ENCODE data around the gene BCAS1.

Gene BCAS1

GRCh38 chr20:53954723-53955658, 115.4 kb downstream of the BCAS1 start:
- Mint-ChIP-seq H3K4me3 (no peak overlapping the region), H3K36me3 (no peaks in the 10 kb centered on the region), H3K27ac (no peak overlapping the region), H3K9me3 (peaks cover 3% of the 10 kb centered on the region), H3K4me1 (peaks cover 7% of the 10 kb centered on the region)
- no peak for ATAC-seq
- peak in 1 of 2 donors; percentile 34 for DNase-seq (ENCODE audit: low spot score in 2 of 2)

- DNase-seq (ENCODE audit: low spot score in 2 of 2) (peak in 1 of 2 donors; percentile 12), ATAC-seq (no peak)
- Mint-ChIP-seq H3K4me1 (peaks cover 31% of the 10 kb centered on the region), H3K4me3 (no peak overlapping the region), H3K27ac (no peak overlapping the region), H3K36me3 (no peaks in the 10 kb centered on the region), H3K9me3 (peaks cover 3% of the 10 kb centered on the region)
Measured at GRCh38 chr20:53952528-53953096, 117.8 kb downstream of the BCAS1 start.

GRCh38 chr20:53950578-53950977, 119.8 kb downstream of the BCAS1 start:
- ATAC-seq (no peak), DNase-seq (ENCODE audit: low spot score in 2 of 2) (no peak)
- H3K9me3 Mint-ChIP-seq, result peaks cover 3% of the 10 kb centered on the region
- peak overlapping the region; percentile 67 for H3K4me3 Mint-ChIP-seq
- peak overlapping the region; percentile 57 for H3K27ac Mint-ChIP-seq
- no peaks in the 10 kb centered on the region for H3K36me3 Mint-ChIP-seq
- peaks cover 31% of the 10 kb centered on the region for H3K4me1 Mint-ChIP-seq

GRCh38 chr20:53950031-53950430, 120.4 kb downstream of the BCAS1 start:
- no peak for DNase-seq (ENCODE audit: low spot score in 2 of 2)
- H3K4me3 Mint-ChIP-seq, result peak overlapping the region; percentile 67
- peaks cover 31% of the 10 kb centered on the region for H3K4me1 Mint-ChIP-seq
- H3K27ac Mint-ChIP-seq, result peak overlapping the region; percentile 57
- H3K36me3 Mint-ChIP-seq, result no peaks in the 10 kb centered on the region
- ATAC-seq, result no peak
- peaks cover 3% of the 10 kb centered on the region for H3K9me3 Mint-ChIP-seq

GRCh38 chr20:53949319-53949839, 121.0 kb downstream of the BCAS1 start:
- H3K4me1 Mint-ChIP-seq, result peaks cover 32% of the 10 kb centered on the region
- peaks cover 3% of the 10 kb centered on the region for H3K9me3 Mint-ChIP-seq
- H3K4me3 Mint-ChIP-seq, result peak overlapping the region; percentile 67
- ATAC-seq (peak; percentile 97), DNase-seq (ENCODE audit: low spot score in 2 of 2) (peak; percentile 56 to 76)
- H3K36me3 Mint-ChIP-seq, result no peaks in the 10 kb centered on the region
- peak overlapping the region; percentile 57 for H3K27ac Mint-ChIP-seq

- H3K4me3 Mint-ChIP-seq, result peak overlapping the region; percentile 67
- peak overlapping the region; percentile 57 for H3K27ac Mint-ChIP-seq
- H3K9me3 Mint-ChIP-seq, result peaks cover 3% of the 10 kb centered on the region
- ATAC-seq (peak; percentile 66), DNase-seq (ENCODE audit: low spot score in 2 of 2) (no peak)
- no peaks in the 10 kb centered on the region for H3K36me3 Mint-ChIP-seq
- H3K4me1 Mint-ChIP-seq, result peaks cover 39% of the 10 kb centered on the region
Measured at GRCh38 chr20:53948383-53949318, 121.7 kb downstream of the BCAS1 start.

- H3K27ac Mint-ChIP-seq, result peak overlapping the region; percentile 57
- no peak overlapping the region for H3K4me3 Mint-ChIP-seq
Measured at GRCh38 chr20:53947501-53948195, 122.7 kb downstream of the BCAS1 start.

GRCh38 chr20:53946106-53946505, 124.3 kb downstream of the BCAS1 start:
- peaks cover 40% of the 10 kb centered on the region for H3K4me1 Mint-ChIP-seq
- DNase-seq (ENCODE audit: low spot score in 2 of 2) (no peak), ATAC-seq (no peak)
- no peaks in the 10 kb centered on the region for H3K9me3 Mint-ChIP-seq
- no peak overlapping the region for H3K27ac Mint-ChIP-seq
- no peak overlapping the region for H3K4me3 Mint-ChIP-seq
- H3K36me3 Mint-ChIP-seq, result no peaks in the 10 kb centered on the region

More at GRCh38 chr20:53947501-53948195, 122.7 kb downstream of the BCAS1 start:
- ATAC-seq (no peak), DNase-seq (ENCODE audit: low spot score in 2 of 2) (no peak)
- no peaks in the 10 kb centered on the region for H3K36me3 Mint-ChIP-seq
- H3K9me3 Mint-ChIP-seq, result peaks cover 3% of the 10 kb centered on the region
- peaks cover 40% of the 10 kb centered on the region for H3K4me1 Mint-ChIP-seq

GRCh38 chr20:53945478-53945877, 124.9 kb downstream of the BCAS1 start:
- ATAC-seq, result no peak
- no peak for DNase-seq (ENCODE audit: low spot score in 2 of 2)
- H3K4me3 Mint-ChIP-seq, result no peak overlapping the region
- H3K36me3 Mint-ChIP-seq, result no peaks in the 10 kb centered on the region
- H3K9me3 Mint-ChIP-seq, result no peaks in the 10 kb centered on the region
- H3K4me1 Mint-ChIP-seq, result peaks cover 38% of the 10 kb centered on the region
- no peak overlapping the region for H3K27ac Mint-ChIP-seq

- DNase-seq (ENCODE audit: low spot score in 2 of 2), result no peak
- no peak overlapping the region for H3K27ac Mint-ChIP-seq
- H3K4me1 Mint-ChIP-seq, result peaks cover 33% of the 10 kb centered on the region
- ATAC-seq, result no peak
- no peak overlapping the region for H3K4me3 Mint-ChIP-seq
- no peaks in the 10 kb centered on the region for H3K36me3 Mint-ChIP-seq
- H3K9me3 Mint-ChIP-seq, result no peaks in the 10 kb centered on the region
Measured at GRCh38 chr20:53944796-53945195, 125.6 kb downstream of the BCAS1 start.

- ATAC-seq (no peak), DNase-seq (ENCODE audit: low spot score in 2 of 2) (no peak)
- Mint-ChIP-seq H3K4me1 (peaks cover 27% of the 10 kb centered on the region), H3K4me3 (no peak overlapping the region), H3K9me3 (no peaks in the 10 kb centered on the region), H3K36me3 (no peaks in the 10 kb centered on the region), H3K27ac (no peak overlapping the region)
Measured at GRCh38 chr20:53943522-53944291, 126.7 kb downstream of the BCAS1 start.

- Mint-ChIP-seq H3K4me1 (peaks cover 26% of the 10 kb centered on the region), H3K4me3 (no peak overlapping the region), H3K27ac (no peak overlapping the region), H3K36me3 (no peaks in the 10 kb centered on the region), H3K9me3 (no peaks in the 10 kb centered on the region)
- DNase-seq (ENCODE audit: low spot score in 2 of 2) (no peak), ATAC-seq (no peak)
Measured at GRCh38 chr20:53942973-53943372, 127.4 kb downstream of the BCAS1 start.

- no peak overlapping the region for H3K4me3 Mint-ChIP-seq
- no peak for DNase-seq (ENCODE audit: low spot score in 2 of 2)
- H3K27ac Mint-ChIP-seq, result no peak overlapping the region
- H3K4me1 Mint-ChIP-seq, result peaks cover 26% of the 10 kb centered on the region
- no peak for ATAC-seq
- no peaks in the 10 kb centered on the region for H3K36me3 Mint-ChIP-seq
- H3K9me3 Mint-ChIP-seq, result no peaks in the 10 kb centered on the region
Measured at GRCh38 chr20:53942472-53942816, 128.0 kb downstream of the BCAS1 start.
